HG03575 (cell line): ENCODE data around the gene ZBP1.

Source experiments
- ATAC-seq: cut with Tn5 transposase; IDR thresholded peaks from one replicate; pipeline ENCODE4 v1.9.1; 2021; ENCODE audit not compliant: unreplicated experiment, insufficient number of reproducible peaks, low FRiP score; ENCODE audit errors: extremely low read depth

ZBP1 gene

GRCh38 chr20:57609086-57609841 is 11.0 kb downstream of the ZBP1 start:
- no peak for ATAC-seq

DNA sequence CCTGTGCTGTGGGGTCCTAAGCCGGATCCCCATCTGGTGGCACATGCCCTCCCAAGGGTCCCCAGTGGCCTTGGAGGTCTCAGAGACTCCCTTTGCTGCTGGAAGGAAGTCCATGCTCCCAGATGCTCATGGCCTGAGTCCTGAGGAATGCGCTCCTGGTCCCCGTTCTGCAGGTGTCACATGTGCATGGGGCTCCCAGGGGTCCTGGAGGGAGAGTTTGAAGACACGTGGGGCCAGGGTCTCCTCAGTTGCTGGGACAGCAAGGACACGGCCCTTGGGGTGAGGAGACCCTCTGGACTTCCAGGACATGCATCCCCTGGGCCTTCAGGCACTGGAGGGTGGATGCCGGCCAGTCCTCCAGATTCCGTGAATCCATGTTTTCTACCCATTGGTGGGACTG is 11.7 kb downstream of the ZBP1 start:
- no peak for ATAC-seq

DNA sequence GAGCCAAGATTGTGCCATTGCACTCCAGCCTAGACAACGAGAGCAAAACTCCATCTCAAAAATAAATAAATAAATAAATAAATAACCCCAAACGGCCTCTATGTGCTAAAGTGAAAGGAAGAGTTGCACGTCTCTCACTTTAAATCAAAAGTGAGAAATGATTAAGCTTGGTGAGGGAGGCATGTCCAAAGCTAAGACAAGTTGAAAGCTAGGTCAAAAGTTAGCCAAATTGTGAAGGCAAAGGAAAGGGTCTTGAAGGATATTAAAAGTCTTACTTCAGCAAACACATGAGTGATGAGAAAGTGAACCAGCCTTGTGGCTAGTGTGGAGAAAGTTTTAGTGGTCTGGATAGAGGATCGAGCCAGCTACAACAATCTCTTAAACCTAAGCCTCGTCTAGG is 14.3 kb downstream of the ZBP1 start:
- no peak for ATAC-seq

DNA sequence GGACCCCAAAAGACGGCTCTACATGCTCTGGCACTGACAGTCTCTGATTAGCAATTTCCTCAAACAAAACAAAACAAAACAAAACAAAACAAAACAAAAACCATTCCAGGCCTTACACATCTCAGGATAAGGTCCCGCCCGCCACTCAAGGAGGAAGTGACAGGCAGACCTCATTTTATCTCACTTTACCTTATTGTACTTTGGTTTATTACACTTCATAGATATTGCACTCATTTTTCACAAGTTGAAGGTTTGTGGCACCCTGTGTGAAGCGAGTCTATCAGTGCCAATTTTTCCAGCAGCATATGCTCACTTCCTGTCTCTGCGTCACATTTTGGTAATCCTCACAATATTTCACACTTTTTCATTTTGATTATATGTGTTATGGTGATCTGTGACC is 15.2 kb downstream of the ZBP1 start:
- ATAC-seq: no peak

- ATAC-seq: no peak
These were observed 17.1 kb downstream of the ZBP1 start for GRCh38 chr20:57603120-57603519.

DNA sequence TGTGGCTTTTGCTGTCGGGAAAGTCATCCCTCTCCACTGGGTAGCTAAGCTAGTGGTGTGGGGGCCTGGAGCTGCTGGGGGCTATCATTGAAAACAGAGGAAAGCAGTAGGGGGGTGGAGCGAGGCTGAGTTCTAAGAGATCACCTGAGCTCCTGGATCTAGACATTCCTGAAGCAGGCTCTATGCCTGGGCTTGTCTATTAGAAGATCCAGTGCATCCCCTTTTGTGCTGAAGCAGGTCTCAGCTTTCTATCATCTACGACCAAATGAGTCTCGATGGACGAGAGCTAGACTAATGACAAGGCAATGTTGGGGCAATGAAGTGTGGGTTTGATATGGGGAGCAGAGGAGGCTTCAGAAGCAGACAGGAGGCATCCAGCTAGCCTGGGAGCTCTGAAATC is 18.5 kb downstream of the ZBP1 start:
- no peak for ATAC-seq

GRCh38 chr20:57601211-57601570 is 19.0 kb downstream of the ZBP1 start:
- no peak for ATAC-seq

GRCh38 chr20:57600320-57601210 is 19.7 kb downstream of the ZBP1 start:
- no peak for ATAC-seq

- ATAC-seq: no peak
These were observed 21.7 kb downstream of the ZBP1 start for GRCh38 chr20:57598491-57598890.

GRCh38 chr20:57598060-57598459 is 22.2 kb downstream of the ZBP1 start:
- ATAC-seq: no peak

GRCh38 chr20:57596998-57597939 is 23.0 kb downstream of the ZBP1 start:
- no peak for ATAC-seq

- no peak for ATAC-seq
These were observed 23.9 kb downstream of the ZBP1 start for GRCh38 chr20:57596358-57596757.

DNA sequence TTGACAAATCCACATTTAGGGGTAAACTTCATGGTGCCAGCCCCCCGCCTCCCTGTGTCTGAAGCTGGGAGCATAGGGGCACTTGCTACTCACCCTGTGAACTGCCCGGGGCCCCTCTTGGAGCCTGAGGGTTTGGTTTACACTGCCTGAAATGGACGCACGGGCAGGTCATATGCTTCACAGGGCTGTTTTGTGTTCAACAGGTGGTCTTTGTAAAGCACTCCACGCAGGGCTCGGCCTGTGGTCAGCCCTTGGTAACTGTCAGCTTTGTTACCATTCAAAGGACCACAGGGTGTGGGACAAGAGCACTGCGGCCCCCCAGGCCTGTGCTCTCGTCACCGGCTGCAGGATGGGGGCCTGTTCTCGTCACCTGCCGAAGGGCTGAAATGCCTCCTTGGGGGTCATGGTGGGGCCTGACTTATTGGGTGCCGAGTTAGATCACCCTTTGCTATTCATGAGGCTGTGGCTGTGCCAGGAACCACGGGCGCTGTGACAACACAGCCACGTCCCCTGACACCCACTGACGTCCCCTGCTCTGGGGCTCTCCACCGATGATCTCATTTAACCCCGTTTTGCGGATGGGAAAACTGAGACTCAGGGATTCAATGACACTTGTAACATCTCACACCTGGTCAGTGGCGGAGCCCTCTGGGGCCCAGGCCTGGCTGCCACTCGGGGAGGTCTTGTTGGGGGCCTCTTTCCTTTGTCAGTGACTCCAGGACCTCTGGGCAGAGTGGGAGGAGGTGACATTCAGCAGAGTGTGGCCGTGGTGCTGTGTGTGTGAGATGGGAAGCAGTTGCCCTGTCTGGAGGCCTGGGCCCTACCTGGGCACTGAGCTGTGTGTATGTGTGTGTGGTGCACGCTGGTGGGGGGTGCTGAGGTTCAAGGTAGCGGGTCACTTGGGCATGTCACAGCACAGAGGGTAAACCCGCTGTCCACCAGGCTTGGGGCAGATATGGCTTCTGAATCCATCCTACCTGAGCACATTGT is 24.9 kb downstream of the ZBP1 start:
- no peak for ATAC-seq

DNA sequence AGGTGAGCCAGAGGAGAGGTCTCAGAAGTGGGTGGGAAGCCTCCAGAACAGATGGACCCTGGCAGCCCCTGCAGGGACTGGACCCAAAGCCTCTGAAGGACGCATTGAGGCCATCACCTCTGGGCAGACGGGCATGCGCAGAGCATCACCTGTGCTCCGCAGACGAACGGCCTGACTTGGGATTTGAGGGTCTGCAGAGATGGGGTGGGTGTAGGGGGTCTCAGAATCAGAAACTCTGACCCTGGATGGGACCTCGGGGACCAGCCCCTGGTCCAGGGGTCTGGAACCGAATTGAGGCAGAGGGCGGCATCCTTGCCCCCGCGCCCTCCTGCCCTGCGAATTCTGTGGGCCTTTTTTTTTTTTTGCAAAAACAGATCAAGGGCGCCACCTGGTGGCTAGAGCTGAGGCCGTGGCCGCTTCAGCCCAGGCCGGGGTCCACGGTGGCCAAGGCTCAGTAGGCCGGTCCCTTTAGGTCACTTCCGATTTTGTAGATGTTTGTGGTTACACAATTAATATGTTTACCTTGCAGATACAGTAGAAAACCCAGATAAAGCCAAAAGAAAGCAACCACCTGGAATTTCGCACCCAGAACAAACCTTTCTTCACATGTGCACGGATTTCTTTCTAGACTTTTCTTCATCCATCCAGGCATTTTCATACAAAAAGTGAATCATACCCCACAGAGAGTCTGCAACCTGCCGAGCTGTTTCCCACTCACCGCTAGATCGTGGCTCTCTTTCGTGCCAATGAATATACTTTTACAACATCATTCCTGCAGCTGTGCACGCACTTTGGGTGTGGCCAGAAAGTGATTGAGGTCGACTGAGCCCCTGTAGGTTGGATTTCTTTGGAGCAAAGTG is 25.9 kb downstream of the ZBP1 start:
- no peak for ATAC-seq

DNA sequence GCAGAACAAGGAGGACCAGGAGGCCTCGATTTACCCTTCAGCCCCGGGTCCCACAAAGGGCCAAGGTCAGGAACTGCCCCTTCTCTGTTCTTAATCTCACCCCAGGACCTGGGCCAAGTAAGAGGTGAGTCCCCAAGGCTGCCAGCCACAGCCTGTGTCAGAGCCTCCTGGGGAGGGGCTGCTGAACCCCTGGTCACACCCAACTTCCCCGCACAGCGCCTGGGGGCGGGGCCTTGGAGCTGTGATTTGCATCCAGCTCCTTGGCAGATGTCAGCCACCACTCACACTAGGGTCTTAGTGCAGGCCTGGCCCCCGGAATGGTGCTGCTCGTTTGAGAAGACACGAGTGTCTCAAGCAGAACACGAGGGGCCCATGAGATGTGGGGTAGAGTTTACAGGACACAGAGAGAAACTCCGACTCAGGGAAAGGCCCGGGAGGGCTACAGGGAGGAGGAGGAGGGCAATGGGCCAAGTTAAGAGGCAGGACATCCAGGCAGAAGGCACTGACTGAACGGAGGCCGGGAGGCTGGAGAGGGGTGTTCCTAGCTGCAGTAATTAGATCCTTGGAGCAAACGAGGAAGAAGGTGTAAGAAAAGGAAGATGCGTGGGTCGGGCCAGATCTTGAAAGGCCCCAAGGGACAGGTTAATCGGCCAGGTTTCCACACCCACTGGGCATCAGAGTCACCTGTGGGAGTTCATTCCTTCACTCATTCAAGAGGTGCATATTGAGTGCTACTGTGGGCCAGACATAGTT is 26.9 kb downstream of the ZBP1 start:
- no peak for ATAC-seq

DNA sequence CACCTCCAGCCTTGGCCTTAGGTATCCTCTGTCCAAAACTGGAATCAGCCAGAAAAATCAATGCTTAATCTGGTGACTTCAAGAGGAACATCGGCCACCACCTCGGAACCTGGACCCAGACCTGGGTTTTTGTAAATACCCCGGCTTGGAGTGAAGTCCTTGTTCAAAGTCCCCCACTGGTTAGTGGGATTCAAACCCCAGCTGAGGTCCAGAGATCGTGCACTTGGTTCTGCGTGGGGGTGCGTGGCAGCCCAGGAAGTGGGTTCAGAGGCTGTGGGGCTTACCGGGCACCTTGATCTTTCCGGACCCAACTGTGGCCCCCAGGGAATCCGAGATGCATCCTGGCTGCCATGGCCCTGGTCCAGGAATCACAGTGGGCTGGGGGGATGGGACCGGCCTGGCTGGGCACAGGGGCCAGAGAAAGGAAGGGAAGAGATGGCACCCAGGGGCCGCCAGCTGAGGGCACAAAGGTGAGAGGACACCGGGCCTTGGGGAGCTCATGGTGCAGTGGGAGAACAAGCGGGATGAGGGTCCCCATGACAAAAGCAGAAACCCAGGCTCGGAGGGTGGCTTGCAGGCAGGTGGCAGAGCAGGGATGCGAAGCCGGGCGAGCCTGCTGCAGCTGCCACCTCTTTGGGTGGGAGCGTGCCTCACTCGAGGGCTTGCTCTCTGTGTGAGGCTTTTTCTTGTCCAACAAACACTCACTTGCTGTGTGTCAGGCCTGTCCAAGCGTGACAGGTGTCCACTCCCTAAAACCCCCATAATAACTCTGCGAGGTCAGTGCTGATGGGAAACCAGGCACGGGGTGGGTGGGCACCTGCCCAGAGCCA is 27.7 kb downstream of the ZBP1 start:
- no peak for ATAC-seq
